HK-2 (cell line): ENCODE measurements around the gene RUNX1.

Source experiments
- DNase-seq: peaks from one replicate; pipeline ENCODE4 v3.0.0-alpha.2; 2018; ENCODE audit not compliant: unreplicated experiment

RUNX1 gene

GRCh38 chr21:34790834-34791233 lies 258.3 kb downstream of the RUNX1 start:
- DNase-seq, result no peak

DNA sequence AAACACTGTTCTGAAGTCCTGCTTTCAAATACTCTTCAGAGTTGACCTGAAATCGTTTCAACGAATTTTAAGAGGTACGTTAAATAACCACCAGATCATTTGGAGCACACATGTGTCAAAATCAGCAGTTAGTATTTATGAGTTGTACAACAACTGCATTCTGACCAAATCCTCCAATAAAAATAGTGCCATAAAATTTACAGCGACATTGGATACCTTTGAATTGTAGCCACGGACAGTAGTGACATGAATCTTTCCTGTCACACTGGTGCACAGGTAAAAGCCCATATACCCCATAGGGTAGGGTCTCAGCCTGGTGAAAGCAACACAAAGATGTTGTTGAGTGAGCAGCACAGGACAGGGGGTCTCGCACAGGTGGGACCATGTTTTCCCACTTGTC lies 258.8 kb downstream of the RUNX1 start:
- DNase-seq, result no peak

DNA sequence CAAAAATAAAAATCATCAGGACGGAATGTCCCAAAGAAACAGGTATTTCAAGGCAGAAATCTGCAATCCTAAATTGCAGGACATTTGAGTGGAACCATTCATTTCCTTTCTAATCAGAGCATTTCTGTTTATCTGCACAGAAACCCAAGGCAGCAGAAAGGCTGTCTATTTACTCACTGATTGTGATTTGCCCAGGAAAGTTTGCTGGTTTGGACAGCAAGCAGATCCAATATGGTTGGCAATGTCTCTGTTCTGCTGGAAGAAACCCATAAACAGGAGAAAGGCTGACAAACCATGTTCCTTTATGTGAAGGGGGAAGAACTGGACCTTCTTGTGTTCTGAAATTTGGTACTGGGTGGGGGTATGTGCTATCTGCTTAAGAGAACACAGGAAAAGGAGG lies 260.2 kb downstream of the RUNX1 start:
- no peak for DNase-seq

GRCh38 chr21:34783815-34784214 lies 265.3 kb downstream of the RUNX1 start:
- no peak for DNase-seq

DNA sequence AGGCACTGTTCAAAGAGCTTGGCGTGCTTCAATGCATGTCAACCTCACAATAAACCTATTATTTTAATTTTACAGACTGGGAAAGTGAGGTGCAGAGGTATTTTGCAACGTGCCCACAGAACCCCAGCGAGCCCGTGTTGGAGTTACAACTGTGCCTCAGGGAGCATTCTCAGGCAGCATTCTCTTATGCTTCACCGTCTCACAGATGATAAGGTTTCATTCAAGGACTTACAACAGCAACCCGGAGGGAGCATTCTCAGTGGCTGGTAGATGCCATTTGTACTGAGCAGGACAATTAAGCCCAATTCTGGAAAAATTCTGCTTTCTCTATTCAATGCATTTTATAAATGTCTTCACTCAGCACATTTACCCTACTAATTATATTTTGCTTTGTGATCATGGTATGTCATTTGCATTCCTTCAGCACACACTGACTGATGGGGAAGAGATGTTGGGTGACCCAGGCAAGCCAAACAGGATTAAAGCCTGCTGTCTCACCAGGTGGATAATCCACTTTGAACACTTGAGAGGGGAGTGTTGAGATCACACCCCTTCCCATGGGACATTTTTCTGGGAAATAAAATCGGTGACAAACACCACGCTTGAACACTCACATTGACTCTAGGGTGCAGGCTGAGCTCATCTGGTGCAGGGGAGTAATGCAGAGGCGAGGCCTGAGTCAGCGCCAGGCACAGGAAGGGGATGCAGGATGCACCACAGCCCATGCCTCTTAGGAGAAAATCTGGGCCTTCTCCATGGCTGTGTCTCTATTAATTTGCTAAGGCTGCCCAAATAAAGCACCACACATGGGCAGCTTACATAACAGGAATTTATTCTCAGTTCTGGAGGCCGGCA lies 266.4 kb downstream of the RUNX1 start:
- no peak for DNase-seq

DNA sequence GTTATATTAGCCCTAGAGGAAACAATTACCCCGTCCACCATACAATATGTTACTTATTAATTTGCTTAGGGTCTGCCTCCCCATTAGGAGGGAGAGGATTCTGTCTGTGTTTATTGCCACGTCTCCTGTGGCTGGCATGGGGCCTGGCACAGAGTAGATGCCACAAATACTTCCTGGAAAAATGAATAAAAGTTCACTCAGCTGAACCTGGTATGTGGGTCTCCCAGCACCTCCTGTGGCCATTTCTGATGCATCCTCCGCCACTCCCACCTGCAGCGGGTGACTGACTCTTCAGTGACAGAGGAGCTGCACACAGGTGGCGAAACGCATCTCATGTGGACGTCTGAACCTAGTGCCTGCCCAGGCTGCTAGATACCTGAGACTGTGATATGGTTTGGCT lies 267.6 kb downstream of the RUNX1 start:
- no peak for DNase-seq

DNA sequence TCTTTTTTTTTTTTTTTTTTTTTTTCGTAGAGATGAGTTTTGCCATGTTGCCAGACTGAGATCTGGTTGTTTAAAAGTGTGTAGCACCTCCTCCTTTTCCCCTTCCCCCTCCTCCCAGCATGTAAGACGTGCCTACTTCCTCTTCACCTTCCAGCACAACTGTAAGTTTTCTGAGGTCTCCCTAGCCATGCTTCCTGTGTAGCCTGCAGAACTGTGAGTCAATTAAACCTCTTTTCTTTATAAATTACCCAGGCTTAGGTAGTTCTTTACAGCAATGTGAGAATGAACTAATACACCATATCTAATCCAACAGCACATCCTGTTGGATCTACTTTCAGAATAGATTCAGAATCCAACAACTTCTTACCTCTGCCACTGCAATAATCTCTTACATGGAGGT lies 269.2 kb downstream of the RUNX1 start:
- no peak for DNase-seq

DNA sequence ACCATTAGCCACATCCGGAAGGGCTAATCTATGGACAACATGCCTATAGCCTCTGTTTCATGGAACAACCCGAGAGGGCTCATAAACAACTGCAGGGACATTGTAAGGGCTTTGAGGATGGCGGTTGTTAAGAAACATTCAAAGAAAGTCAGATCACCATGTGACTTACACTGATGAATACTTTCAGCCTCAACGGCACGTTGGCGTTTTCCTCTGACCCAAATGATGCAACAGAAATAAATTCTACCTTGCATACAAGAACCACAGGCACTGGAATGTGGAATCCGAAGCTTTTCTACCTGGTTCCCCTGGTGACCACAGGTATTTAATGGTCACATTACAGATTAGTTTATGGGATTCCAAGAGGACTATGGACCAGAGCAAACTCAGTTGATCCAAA lies 273.3 kb downstream of the RUNX1 start:
- peak; percentile 26 for DNase-seq

DNA sequence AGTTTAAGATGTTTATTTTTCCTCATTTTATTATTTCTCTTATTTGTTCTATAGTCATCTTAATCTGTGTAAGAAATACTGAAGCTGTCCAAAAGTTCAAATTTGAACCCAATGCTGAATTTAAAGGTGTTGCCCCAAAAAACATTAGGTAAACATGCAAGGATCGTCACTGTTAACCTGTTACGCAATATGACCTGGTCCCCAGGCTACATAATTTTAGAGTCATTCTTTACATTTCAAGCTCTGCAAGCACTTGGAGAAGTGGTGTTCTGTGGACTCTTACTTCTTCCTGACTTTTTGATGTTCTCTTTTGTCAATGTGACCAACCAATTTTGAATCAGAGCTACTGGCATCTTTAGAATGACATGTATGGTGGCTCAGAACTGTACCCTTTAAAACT lies 274.4 kb downstream of the RUNX1 start:
- no peak for DNase-seq

DNA sequence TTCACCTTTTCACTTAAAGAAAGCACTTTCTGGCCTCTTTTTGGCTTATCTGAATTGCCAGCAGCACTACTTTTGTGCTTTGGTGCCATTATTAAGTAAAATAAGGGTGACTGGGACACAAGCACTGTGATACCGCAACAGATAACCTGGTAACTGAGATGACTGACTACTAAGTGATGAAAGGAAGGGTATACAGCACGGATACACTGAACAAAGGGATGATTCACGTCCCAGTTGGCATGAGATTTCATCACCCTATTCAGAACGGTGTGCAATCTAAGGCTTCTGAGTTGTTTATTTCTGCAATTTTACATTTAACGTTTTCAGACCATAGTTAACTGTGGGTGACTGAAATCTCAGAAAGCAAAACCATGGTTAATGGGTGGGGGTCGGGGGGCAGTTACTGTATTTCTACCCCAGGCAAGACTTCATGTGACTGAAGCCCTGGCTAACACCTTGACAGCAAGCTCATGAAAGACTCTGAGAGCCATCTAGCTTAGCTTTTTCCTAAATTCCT lies 277.5 kb downstream of the RUNX1 start:
- peak; percentile 19 for DNase-seq

DNA sequence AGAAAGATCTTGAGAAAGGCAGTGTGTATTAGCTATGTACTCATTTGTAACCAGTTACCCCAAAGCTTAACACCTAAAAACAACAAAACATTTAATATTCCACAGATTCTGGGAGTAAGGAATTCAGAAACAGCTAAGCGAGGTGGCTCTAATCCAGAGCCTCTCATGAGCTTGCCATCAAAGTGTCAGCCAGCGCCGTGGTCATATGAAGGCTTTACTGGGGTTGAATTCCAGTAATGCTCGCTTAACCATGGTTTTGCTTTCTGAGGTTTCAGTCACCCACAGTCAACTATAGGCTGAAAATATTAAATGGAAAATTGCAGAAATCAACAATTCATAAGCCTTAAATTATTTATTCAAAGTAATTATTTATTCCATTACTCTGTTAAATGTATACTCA lies 278.5 kb downstream of the RUNX1 start:
- DNase-seq, result no peak

DNA sequence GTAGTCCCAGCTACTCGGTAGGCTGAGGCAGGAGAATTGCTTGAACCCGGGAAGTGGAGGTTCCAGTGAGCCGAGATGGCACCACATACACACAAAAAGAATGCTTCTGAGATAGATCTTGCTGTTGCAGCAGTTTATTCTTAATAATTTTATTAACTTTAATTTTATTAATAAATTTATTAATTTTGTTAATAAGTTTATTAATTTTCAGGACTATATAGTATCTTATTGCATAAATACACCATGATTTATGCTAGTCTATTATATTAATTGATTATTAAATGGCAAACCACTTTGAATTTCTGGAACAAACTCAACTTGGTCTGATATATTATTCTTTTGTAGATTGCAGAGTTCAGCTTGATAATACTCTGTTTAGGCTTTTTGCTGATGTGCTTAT lies 280.8 kb downstream of the RUNX1 start:
- DNase-seq, result no peak

DNA sequence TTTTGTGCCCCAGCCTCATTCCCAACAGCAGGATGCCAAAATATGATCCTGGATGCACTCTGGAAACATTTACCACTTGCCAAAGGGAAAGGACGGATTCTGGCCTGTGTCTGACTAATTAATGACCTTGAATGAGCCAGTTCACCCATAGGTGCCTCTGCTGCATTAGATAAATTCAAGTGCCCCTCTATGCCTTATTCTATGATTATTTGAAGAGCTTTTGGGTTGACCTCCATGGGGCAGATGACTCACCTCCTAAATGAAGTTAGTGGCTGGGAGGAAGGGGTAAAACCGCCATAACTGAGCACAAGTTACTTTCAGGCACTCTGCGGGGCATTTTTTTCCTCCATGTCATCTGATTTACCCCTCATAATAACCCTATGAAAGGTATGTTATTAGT lies 282.2 kb downstream of the RUNX1 start:
- no peak for DNase-seq

DNA sequence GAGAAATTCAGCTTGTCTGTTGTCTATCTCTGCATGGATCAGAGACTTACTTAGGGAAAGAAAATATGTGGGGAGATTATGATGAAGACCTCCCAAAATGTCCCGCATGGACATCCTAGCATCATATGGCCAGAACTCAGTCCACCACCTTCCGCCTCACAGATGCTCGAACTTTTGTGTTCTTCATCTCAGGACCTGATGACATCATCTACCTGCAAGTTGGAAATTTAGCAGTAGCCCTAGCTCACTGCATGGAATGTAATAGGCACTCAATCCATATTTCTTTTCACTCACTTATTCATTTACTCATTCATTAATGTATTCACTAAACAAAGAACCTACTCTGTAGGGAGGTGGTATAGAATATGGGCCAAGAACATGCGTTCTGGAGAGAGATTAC lies 283.5 kb downstream of the RUNX1 start:
- no peak for DNase-seq

GRCh38 chr21:34764715-34765284 lies 284.3 kb downstream of the RUNX1 start:
- no peak for DNase-seq

DNA sequence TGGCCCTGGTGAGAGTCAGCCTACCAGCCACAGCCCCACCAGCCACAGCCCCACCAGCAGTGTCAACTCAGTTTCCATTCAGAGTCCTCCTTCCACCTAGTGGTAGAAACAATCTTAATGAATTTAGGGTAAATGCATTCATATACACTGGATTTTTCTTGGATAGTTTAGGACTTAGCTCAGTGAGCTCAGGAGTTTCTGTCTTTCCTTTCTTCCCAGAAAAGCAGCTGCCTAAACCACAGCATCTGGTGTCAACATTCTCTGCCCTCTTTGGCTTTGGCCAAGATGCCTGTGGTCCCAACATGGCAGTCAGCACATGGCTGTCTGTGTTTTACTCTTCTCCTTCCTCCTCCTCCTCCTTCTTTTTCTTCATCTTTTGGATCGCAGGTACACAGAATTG lies 286.3 kb downstream of the RUNX1 start:
- DNase-seq, result no peak

- DNase-seq, result no peak
Measured at GRCh38 chr21:34761758-34762330, 287.3 kb downstream of the RUNX1 start.

GRCh38 chr21:34754690-34755647 lies 294.1 kb downstream of the RUNX1 start:
- no peak for DNase-seq

DNA sequence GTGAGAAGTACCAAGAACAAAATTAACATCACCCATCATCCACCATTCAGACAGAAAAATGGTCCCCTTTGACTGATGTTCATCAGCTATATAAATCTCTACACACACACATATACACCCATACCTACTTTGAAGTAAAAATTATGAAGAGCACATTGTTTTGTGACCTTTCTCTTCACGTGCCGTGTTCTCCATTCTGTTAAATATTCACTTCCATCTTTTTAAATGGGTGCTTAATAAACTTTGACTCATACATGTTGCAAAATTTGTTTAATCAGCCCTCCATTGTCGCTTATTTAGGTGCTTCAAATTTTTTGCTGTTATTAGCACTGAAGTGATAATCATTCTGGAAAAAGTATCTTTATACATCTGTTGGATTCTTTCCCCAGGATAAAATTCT lies 300.2 kb downstream of the RUNX1 start:
- no peak for DNase-seq

GRCh38 chr21:34745557-34746255 lies 303.4 kb downstream of the RUNX1 start:
- DNase-seq, result peak; percentile 78

DNA sequence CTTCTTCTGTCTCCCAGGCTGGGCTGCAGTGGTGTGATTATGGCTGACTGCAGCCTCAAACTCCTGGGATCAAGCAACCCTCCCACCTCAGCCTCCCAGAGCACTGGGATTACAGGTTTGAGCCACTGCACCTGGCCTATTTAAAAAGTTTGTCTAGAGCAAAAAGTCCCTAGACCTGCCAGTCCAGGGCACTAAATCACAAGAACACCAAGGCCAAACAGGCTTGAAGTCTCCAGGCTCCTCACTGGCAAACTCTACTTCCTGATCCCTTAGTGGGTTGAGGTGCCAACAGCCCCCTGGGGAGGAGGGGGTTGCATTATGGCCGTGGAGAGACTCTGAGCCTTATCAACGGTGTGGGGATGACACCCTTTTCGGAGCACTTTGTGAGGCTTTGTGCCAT lies 304.3 kb downstream of the RUNX1 start:
- no peak for DNase-seq
